SK-N-MC (cell line): ENCODE data around the gene SFI1.

Source experiments
- EZH2 ChIP-seq: fragments of 200-600 bp; sonication (generic); IDR thresholded peaks from one replicate; pipeline ENCODE4 v1.6.1; 2017; ENCODE audit warnings: antibody characterized with exemption
- POLR2AphosphoS5 ChIP-seq: IDR thresholded peaks from 2 replicates; pipeline ENCODE4 v1.6.1; 2012; ENCODE audit warnings: mild to moderate bottlenecking, low read depth, low read length, borderline replicate concordance

- TF ChIP-seq POLR2AphosphoS5: no peak
- no peak for TF ChIP-seq EZH2
Measured at GRCh38 chr22:31448382-31448781, 48.0 kb upstream of the SFI1 start.
